Tibial nerve (tissue), 3 donors: Measurements from ENCODE around the gene TMEM132D.

Experiments
- POLR2A ChIP-seq, 2 donors: fragments of 450-650 bp; IDR thresholded peaks; one replicate each; pipeline ENCODE4 v1.6.1; 2017; ENCODE audit warnings: antibody characterized with exemption in 2 of 2, mild to moderate bottlenecking in 2 of 2, moderate library complexity in 2 of 2
- TF ChIP-seq, protein P1 (sequence below), 5 experiments: fragments of 200-600 bp in 3 of 5; fragments of 450-650 bp in 2 of 5; sonication (generic) in 3 of 5; IDR thresholded peaks; one replicate each; pipeline ENCODE4 v1.5.1; 2016 to 2019; ENCODE audit warnings: antibody characterized with exemption in 5 of 5, mild to moderate bottlenecking in 3 of 5, moderate library complexity in 2 of 5

DNA sequence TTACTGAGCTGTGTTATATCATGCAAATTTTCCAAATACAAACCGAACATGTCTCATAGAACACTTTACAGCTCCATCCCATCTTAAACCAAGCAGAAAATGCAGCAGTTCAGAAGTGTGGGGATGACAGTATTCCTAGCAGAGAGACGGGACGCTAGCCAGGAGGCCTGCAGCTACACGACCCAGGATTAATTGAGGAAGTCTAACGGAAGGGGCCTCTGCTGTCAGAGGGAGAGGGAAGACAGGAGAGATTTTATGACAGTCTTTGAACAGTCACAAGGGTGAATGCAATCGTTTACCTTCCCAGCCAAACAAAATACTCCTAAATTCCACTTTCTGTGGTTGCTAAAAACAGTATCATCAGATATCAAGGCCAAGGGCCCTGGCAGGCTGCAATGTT lies 261.9 kb downstream of the TMEM132D start:
- no peak for TF ChIP-seq POLR2A (IDR thresholded peaks at IDR 0.05)
- TF ChIP-seq, protein P1, sequence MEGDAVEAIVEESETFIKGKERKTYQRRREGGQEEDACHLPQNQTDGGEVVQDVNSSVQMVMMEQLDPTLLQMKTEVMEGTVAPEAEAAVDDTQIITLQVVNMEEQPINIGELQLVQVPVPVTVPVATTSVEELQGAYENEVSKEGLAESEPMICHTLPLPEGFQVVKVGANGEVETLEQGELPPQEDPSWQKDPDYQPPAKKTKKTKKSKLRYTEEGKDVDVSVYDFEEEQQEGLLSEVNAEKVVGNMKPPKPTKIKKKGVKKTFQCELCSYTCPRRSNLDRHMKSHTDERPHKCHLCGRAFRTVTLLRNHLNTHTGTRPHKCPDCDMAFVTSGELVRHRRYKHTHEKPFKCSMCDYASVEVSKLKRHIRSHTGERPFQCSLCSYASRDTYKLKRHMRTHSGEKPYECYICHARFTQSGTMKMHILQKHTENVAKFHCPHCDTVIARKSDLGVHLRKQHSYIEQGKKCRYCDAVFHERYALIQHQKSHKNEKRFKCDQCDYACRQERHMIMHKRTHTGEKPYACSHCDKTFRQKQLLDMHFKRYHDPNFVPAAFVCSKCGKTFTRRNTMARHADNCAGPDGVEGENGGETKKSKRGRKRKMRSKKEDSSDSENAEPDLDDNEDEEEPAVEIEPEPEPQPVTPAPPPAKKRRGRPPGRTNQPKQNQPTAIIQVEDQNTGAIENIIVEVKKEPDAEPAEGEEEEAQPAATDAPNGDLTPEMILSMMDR (IDR thresholded peaks at IDR 0.05): no peak
